Omental fat pad (tissue), 4 donors: ENCODE measurements around the gene CFTR. TPM values are rescaled to one million over a fixed set of nuclear protein-coding genes. Genes with fewer than 3 reads are reported as not detected.

Source experiments
- ATAC-seq: fragments of 150-250 bp; one replicate; pipeline ENCODE4 v1.9.1; 2016; ENCODE audit warnings: mild to moderate bottlenecking, moderate library complexity; ENCODE audit not compliant: low FRiP score
- DNase-seq: peaks from one replicate; pipeline ENCODE4 v3.0.0-alpha.2; 2019; ENCODE audit warnings: low spot score
- CTCF ChIP-seq, 3 donors: fragments of 450-650 bp; IDR thresholded peaks; one replicate each; pipeline ENCODE4 v1.5.1; 2016 to 2017; ENCODE audit warnings: antibody characterized with exemption in 3 of 3, mild to moderate bottlenecking in 3 of 3, moderate library complexity in 2 of 3
- total RNA-seq, 4 donors: library from RNA; depleted of rRNA; stranded (reverse); fragments of >200 nt; gene quantifications; one replicate each; pipeline ENCODE4 v1.1.0, GENCODE V29; 2016

The CFTR gene
- total RNA-seq, 4 donors from 2014 or later = 0.32 to 7.1 (median 1.3) TPM

DNA sequence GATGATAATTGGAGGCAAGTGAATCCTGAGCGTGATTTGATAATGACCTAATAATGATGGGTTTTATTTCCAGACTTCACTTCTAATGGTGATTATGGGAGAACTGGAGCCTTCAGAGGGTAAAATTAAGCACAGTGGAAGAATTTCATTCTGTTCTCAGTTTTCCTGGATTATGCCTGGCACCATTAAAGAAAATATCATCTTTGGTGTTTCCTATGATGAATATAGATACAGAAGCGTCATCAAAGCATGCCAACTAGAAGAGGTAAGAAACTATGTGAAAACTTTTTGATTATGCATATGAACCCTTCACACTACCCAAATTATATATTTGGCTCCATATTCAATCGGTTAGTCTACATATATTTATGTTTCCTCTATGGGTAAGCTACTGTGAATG is 79.6 kb downstream of the CFTR start:
- no peak for TF ChIP-seq CTCF (IDR thresholded peaks at IDR 0.05)
- ATAC-seq (no peak), DNase-seq (no peak)

- ATAC-seq (no peak), DNase-seq (no peak)
- TF ChIP-seq CTCF (IDR thresholded peaks at IDR 0.05) = no peak
These were observed 80.2 kb downstream of the CFTR start for GRCh38 chr7:117560030-117560429.

- TF ChIP-seq CTCF (IDR thresholded peaks at IDR 0.05) = no peak
- DNase-seq (no peak), ATAC-seq (no peak)
These were observed 82.9 kb downstream of the CFTR start for GRCh38 chr7:117562759-117563158.

- no peak for DNase-seq
- no peak for ATAC-seq
- TF ChIP-seq CTCF (IDR thresholded peaks at IDR 0.05) = no peak
These were observed 84.3 kb downstream of the CFTR start for GRCh38 chr7:117564080-117564479.

DNA sequence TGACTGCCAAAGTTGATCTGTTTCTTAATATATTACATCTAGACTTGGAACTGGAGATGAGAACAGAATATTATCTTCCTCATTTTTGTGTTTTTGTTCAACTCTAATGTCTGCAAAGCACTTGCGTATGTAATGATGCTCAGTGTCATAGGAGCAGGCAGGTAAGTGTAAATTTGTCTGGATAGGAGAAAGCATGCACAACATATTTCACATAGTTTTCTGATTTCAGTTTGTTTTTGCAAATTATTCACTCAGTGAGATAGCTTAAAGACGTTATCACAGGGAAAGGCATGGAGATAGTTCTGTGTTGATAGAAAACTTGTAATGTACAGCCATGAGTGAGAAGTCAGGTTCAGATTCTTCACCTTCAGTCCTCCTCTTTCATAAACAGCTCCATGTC is 84.8 kb downstream of the CFTR start:
- TF ChIP-seq CTCF (IDR thresholded peaks at IDR 0.05) = no peak
- peak; percentile 24 for ATAC-seq

GRCh38 chr7:117565226-117565625 is 85.4 kb downstream of the CFTR start:
- DNase-seq (no peak), ATAC-seq (no peak)
- no peak for TF ChIP-seq CTCF (IDR thresholded peaks at IDR 0.05)

More for the DNA sequence above, 84.8 kb downstream of the CFTR start:
- no peak for DNase-seq

- no peak for DNase-seq
- TF ChIP-seq CTCF (IDR thresholded peaks at IDR 0.05) = no peak
- no peak for ATAC-seq
These were observed 88.0 kb downstream of the CFTR start for GRCh38 chr7:117567781-117568180.
